ENCODE results near the gene GLTP. TPM values are rescaled to one million over a fixed set of nuclear protein-coding genes. Genes with fewer than 3 reads are reported as not detected.

Gene GLTP
- total RNA-seq, 1 experiment from 2014 or later, result 25.8 TPM

DNA sequence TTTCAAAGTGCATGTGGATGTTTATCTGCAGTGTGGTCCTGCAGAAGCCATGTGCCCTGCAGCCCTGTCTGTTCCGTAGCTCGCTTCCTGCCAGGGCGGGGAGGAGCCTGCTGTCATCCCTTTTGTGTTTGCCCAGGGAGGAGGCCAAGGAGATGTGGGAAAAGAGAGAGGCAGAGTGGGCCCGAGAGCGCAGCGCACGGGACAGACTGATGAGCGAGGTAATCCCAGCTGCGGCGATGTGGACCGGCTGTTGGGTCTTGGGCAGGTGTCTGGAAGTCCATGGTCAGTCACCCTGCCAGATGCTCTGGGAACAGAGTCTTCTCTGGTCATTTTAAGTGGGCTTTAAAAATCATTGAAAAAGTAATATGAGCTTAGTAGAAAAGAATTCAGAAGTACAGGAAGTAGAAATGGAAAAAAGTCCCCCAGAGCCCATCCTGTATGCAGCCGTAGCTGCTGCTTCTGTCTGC, 32.5 kb upstream of the GLTP start (continued):
- TF ChIP-seq, protein P1, sequence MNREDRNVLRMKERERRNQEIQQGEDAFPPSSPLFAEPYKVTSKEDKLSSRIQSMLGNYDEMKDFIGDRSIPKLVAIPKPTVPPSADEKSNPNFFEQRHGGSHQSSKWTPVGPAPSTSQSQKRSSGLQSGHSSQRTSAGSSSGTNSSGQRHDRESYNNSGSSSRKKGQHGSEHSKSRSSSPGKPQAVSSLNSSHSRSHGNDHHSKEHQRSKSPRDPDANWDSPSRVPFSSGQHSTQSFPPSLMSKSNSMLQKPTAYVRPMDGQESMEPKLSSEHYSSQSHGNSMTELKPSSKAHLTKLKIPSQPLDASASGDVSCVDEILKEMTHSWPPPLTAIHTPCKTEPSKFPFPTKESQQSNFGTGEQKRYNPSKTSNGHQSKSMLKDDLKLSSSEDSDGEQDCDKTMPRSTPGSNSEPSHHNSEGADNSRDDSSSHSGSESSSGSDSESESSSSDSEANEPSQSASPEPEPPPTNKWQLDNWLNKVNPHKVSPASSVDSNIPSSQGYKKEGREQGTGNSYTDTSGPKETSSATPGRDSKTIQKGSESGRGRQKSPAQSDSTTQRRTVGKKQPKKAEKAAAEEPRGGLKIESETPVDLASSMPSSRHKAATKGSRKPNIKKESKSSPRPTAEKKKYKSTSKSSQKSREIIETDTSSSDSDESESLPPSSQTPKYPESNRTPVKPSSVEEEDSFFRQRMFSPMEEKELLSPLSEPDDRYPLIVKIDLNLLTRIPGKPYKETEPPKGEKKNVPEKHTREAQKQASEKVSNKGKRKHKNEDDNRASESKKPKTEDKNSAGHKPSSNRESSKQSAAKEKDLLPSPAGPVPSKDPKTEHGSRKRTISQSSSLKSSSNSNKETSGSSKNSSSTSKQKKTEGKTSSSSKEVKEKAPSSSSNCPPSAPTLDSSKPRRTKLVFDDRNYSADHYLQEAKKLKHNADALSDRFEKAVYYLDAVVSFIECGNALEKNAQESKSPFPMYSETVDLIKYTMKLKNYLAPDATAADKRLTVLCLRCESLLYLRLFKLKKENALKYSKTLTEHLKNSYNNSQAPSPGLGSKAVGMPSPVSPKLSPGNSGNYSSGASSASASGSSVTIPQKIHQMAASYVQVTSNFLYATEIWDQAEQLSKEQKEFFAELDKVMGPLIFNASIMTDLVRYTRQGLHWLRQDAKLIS (CRISPR knock-in tag; IDR thresholded peaks at IDR 0.05; ENCODE audit: borderline replicate concordance), result no peak
- TF ChIP-seq TEAD1 (CRISPR knock-in tag; IDR thresholded peaks at IDR 0.05), result no peak
- TF ChIP-seq, protein P2, sequence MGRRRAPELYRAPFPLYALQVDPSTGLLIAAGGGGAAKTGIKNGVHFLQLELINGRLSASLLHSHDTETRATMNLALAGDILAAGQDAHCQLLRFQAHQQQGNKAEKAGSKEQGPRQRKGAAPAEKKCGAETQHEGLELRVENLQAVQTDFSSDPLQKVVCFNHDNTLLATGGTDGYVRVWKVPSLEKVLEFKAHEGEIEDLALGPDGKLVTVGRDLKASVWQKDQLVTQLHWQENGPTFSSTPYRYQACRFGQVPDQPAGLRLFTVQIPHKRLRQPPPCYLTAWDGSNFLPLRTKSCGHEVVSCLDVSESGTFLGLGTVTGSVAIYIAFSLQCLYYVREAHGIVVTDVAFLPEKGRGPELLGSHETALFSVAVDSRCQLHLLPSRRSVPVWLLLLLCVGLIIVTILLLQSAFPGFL (CRISPR knock-in tag; IDR thresholded peaks at IDR 0.05; ENCODE audit: borderline replicate concordance), result no peak
- TF ChIP-seq, protein P3, sequence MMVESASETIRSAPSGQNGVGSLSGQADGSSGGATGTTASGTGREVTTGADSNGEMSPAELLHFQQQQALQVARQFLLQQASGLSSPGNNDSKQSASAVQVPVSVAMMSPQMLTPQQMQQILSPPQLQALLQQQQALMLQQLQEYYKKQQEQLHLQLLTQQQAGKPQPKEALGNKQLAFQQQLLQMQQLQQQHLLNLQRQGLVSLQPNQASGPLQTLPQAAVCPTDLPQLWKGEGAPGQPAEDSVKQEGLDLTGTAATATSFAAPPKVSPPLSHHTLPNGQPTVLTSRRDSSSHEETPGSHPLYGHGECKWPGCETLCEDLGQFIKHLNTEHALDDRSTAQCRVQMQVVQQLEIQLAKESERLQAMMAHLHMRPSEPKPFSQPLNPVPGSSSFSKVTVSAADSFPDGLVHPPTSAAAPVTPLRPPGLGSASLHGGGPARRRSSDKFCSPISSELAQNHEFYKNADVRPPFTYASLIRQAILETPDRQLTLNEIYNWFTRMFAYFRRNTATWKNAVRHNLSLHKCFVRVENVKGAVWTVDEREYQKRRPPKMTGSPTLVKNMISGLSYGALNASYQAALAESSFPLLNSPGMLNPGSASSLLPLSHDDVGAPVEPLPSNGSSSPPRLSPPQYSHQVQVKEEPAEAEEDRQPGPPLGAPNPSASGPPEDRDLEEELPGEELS (CRISPR knock-in tag; IDR thresholded peaks at IDR 0.05), result no peak
- TF ChIP-seq CREB1 (CRISPR knock-in tag; IDR thresholded peaks at IDR 0.05), result no peak
- TF ChIP-seq SMAD3 (CRISPR knock-in tag; IDR thresholded peaks at IDR 0.05; ENCODE audit: borderline replicate concordance), result no peak
- TF ChIP-seq IRF2 (CRISPR knock-in tag; IDR thresholded peaks at IDR 0.05; ENCODE audit: borderline replicate concordance, low read depth), result no peak
- TF ChIP-seq, protein P4, sequence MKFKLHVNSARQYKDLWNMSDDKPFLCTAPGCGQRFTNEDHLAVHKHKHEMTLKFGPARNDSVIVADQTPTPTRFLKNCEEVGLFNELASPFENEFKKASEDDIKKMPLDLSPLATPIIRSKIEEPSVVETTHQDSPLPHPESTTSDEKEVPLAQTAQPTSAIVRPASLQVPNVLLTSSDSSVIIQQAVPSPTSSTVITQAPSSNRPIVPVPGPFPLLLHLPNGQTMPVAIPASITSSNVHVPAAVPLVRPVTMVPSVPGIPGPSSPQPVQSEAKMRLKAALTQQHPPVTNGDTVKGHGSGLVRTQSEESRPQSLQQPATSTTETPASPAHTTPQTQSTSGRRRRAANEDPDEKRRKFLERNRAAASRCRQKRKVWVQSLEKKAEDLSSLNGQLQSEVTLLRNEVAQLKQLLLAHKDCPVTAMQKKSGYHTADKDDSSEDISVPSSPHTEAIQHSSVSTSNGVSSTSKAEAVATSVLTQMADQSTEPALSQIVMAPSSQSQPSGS (CRISPR knock-in tag; IDR thresholded peaks at IDR 0.05; ENCODE audit: borderline replicate concordance, low read depth), result no peak

DNA sequence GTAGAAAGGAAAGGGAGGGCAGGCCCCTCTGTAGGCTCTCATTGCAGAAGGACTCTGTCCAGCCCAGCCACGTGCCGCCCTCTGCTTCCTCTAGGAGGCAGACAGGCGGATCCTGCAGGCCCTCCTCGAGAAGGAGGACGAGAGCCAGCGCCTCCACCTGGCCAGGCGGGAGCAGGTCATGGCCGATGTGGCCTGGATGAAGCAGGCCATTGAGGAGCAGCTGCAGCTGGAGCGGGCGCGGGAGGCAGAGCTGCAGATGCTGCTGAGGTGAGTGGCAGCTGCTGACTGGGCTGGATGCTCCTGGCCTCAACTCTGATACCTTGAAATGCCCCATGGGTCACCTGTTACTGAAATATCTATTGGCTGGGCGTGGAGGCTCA, 30.6 kb upstream of the GLTP start:
- ATAC-seq, result peak; percentile 99
- POLR2A ChIA-PET, result interaction anchor here (1.2 kb wide), 1 partner anchor 10 kb away, joined by 4 read pairs; no protein-coding TSS in a partner anchor
- H3K36me3 Mint-ChIP-seq, result peaks cover 20% of the 10 kb centered on the region
- no peak for TF ChIP-seq ZNF416 (CRISPR knock-in tag; IDR thresholded peaks at IDR 0.05)
- no peak; the same call in 1 of the 2 replicates for TF ChIP-seq GTF2I (CRISPR knock-in tag; conservative IDR thresholded peaks at IDR 0.05)
- no peak for TF ChIP-seq KAT7 (CRISPR knock-in tag; IDR thresholded peaks at IDR 0.05; ENCODE audit: borderline replicate concordance)
- TF ChIP-seq FOXJ3 (CRISPR knock-in tag; IDR thresholded peaks at IDR 0.05; ENCODE audit: borderline replicate concordance), result no peak
- no peak for TF ChIP-seq RORB (CRISPR knock-in tag; IDR thresholded peaks at IDR 0.05)
- TF ChIP-seq, protein P5, sequence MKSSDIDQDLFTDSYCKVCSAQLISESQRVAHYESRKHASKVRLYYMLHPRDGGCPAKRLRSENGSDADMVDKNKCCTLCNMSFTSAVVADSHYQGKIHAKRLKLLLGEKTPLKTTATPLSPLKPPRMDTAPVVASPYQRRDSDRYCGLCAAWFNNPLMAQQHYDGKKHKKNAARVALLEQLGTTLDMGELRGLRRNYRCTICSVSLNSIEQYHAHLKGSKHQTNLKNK (CRISPR knock-in tag; IDR thresholded peaks at IDR 0.05), result no peak
- no peak for TF ChIP-seq NFYB (CRISPR knock-in tag; conservative IDR thresholded peaks at IDR 0.05; ENCODE audit: low read depth)
- no peak for TF ChIP-seq FOXP1 (CRISPR knock-in tag; IDR thresholded peaks at IDR 0.05; ENCODE audit: borderline replicate concordance)
- TF ChIP-seq, protein P6, sequence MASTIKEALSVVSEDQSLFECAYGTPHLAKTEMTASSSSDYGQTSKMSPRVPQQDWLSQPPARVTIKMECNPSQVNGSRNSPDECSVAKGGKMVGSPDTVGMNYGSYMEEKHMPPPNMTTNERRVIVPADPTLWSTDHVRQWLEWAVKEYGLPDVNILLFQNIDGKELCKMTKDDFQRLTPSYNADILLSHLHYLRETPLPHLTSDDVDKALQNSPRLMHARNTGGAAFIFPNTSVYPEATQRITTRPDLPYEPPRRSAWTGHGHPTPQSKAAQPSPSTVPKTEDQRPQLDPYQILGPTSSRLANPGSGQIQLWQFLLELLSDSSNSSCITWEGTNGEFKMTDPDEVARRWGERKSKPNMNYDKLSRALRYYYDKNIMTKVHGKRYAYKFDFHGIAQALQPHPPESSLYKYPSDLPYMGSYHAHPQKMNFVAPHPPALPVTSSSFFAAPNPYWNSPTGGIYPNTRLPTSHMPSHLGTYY (CRISPR knock-in tag; IDR thresholded peaks at IDR 0.05), result no peak
- no peak for TF ChIP-seq CREM (CRISPR knock-in tag; IDR thresholded peaks at IDR 0.05)
- no peak for TF ChIP-seq CBFB (CRISPR knock-in tag; IDR thresholded peaks at IDR 0.05; ENCODE audit: low read depth)
- TF ChIP-seq, protein P7, sequence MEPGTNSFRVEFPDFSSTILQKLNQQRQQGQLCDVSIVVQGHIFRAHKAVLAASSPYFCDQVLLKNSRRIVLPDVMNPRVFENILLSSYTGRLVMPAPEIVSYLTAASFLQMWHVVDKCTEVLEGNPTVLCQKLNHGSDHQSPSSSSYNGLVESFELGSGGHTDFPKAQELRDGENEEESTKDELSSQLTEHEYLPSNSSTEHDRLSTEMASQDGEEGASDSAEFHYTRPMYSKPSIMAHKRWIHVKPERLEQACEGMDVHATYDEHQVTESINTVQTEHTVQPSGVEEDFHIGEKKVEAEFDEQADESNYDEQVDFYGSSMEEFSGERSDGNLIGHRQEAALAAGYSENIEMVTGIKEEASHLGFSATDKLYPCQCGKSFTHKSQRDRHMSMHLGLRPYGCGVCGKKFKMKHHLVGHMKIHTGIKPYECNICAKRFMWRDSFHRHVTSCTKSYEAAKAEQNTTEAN (CRISPR knock-in tag; IDR thresholded peaks at IDR 0.05), result no peak
- TF ChIP-seq ZNF232 (CRISPR knock-in tag; IDR thresholded peaks at IDR 0.05), result no peak
- TF ChIP-seq, protein P8, sequence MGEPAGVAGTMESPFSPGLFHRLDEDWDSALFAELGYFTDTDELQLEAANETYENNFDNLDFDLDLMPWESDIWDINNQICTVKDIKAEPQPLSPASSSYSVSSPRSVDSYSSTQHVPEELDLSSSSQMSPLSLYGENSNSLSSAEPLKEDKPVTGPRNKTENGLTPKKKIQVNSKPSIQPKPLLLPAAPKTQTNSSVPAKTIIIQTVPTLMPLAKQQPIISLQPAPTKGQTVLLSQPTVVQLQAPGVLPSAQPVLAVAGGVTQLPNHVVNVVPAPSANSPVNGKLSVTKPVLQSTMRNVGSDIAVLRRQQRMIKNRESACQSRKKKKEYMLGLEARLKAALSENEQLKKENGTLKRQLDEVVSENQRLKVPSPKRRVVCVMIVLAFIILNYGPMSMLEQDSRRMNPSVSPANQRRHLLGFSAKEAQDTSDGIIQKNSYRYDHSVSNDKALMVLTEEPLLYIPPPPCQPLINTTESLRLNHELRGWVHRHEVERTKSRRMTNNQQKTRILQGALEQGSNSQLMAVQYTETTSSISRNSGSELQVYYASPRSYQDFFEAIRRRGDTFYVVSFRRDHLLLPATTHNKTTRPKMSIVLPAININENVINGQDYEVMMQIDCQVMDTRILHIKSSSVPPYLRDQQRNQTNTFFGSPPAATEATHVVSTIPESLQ (CRISPR knock-in tag; IDR thresholded peaks at IDR 0.05), result no peak
- TF ChIP-seq JUN (CRISPR knock-in tag; IDR thresholded peaks at IDR 0.05), result no peak
- no peak for TF ChIP-seq ZNF263 (CRISPR knock-in tag; IDR thresholded peaks at IDR 0.05; ENCODE audit: low read depth)

More for the DNA sequence above, 30.6 kb upstream of the GLTP start:
- H3K4me1 Mint-ChIP-seq, result peaks cover 16% of the 10 kb centered on the region
- no peak overlapping the region for H3K4me3 Mint-ChIP-seq
- peak; percentile 93 for DNase-seq (ENCODE audit: low spot score)
- H3K9me3 Mint-ChIP-seq, result no peaks in the 10 kb centered on the region
- H3K27me3 Mint-ChIP-seq (ENCODE audit: low read depth), result peaks cover 50% of the 10 kb centered on the region
- CTCF ChIA-PET, result interaction anchor here (0.5 to 3.0 kb wide), 33 partner anchors 8 to 522 kb away, joined by 3 to 43 read pairs (median 5); partner anchors contain the start of genes ANKRD13A and TCHP
- H3K27ac Mint-ChIP-seq, result no peak overlapping the region

Measured in WTC11 (cell line).